Calu3 (cell line): Measurements from ENCODE around the gene SF3A1. TPM values are rescaled to one million over a fixed set of nuclear protein-coding genes. Genes with fewer than 3 reads are reported as not detected.
A peak's percentile ranks its signal among the peaks of the same experiment; 100 is the strongest.

Experiments
- Bru-seq: library from RNA; stranded (reverse); fragments of 400-500 nt; gene quantifications from one replicate; lab custom pipeline; 2021; lab: Mats Ljungman, UMichigan
- BruChase-seq, 2 experiments: library from RNA; stranded (reverse); fragments of 400-500 nt; gene quantifications; one replicate each; lab custom pipeline; 2021; lab: Mats Ljungman, UMichigan
- BruUV-seq: library from RNA; stranded (reverse); fragments of 400-500 nt; replicated peaks from 2 replicates; lab custom pipeline; 2021; lab: Mats Ljungman, UMichigan
- CTCF ChIA-PET: fragments of 300-600 bp; sonication (Branson Sonifier 250); formaldehyde crosslinking; loops from one replicate; lab custom pipeline; 2022; ENCODE audit warnings: antibody characterized with exemption; lab: Charles Lee
- DNase-seq: peaks from one replicate; pipeline ENCODE4 v3.0.0; 2022
- H3K27ac Mint-ChIP-seq: one replicate; pipeline ENCODE4 v1.8.0; 2022; ENCODE audit warnings: mixed read lengths; ENCODE audit not compliant: unreplicated experiment
- H3K27me3 Mint-ChIP-seq: one replicate; pipeline ENCODE4 v1.8.0; 2022; ENCODE audit warnings: mixed read lengths; ENCODE audit not compliant: unreplicated experiment
- H3K36me3 Mint-ChIP-seq: one replicate; pipeline ENCODE4 v1.8.0; 2022; ENCODE audit warnings: mild to moderate bottlenecking, moderate library complexity, mixed read lengths; ENCODE audit not compliant: insufficient read depth, unreplicated experiment
- H3K4me1 Mint-ChIP-seq: one replicate; pipeline ENCODE4 v1.8.0; 2022; ENCODE audit warnings: mild to moderate bottlenecking, low read depth, mixed read lengths; ENCODE audit not compliant: unreplicated experiment
- H3K4me3 Mint-ChIP-seq: one replicate; pipeline ENCODE4 v1.8.0; 2022; ENCODE audit warnings: mild to moderate bottlenecking, low read depth, moderate library complexity, mixed read lengths; ENCODE audit not compliant: unreplicated experiment
- H3K9me3 Mint-ChIP-seq: one replicate; pipeline ENCODE4 v1.8.0; 2022; ENCODE audit warnings: low read depth, mixed read lengths; ENCODE audit not compliant: unreplicated experiment
- intact Hi-C: fragments of 100-400 bp; cut with micrococcal nuclease; formaldehyde crosslinking; loops from one replicate; pipeline ENCODE4 v1.10.0; 2022; ENCODE audit not compliant: unreplicated experiment
- long read RNA-seq: library from polyadenylated mRNA; stranded (forward); transcript quantifications from one replicate; pipeline ENCODE4 v2.0.0, GENCODE V29; 2022
- total RNA-seq: library from RNA; stranded (reverse); gene quantifications from 2 replicates; pipeline ENCODE4 v1.2.3, GENCODE V29; 2022
- TF ChIP-seq, protein P1 (sequence below): fragments of 200-600 bp; IDR thresholded peaks from one replicate; pipeline ENCODE4 v1.8.0; 2022; ENCODE audit warnings: antibody characterized with exemption; ENCODE audit not compliant: unreplicated experiment

Gene SF3A1, protein sequence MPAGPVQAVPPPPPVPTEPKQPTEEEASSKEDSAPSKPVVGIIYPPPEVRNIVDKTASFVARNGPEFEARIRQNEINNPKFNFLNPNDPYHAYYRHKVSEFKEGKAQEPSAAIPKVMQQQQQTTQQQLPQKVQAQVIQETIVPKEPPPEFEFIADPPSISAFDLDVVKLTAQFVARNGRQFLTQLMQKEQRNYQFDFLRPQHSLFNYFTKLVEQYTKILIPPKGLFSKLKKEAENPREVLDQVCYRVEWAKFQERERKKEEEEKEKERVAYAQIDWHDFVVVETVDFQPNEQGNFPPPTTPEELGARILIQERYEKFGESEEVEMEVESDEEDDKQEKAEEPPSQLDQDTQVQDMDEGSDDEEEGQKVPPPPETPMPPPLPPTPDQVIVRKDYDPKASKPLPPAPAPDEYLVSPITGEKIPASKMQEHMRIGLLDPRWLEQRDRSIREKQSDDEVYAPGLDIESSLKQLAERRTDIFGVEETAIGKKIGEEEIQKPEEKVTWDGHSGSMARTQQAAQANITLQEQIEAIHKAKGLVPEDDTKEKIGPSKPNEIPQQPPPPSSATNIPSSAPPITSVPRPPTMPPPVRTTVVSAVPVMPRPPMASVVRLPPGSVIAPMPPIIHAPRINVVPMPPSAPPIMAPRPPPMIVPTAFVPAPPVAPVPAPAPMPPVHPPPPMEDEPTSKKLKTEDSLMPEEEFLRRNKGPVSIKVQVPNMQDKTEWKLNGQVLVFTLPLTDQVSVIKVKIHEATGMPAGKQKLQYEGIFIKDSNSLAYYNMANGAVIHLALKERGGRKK
- 181 and 197 TPM in 2 replicates for total RNA-seq
- percentile 83 among the genes with signal in this experiment for Bru-seq, nascent RNA
- BruChase-seq, experiment 1, labeled RNA remaining after a 6-hour chase = percentile 94 among the genes with signal in this experiment
- percentile 88 among the genes with signal in this experiment for BruChase-seq, experiment 2, labeled RNA remaining after a 2-hour chase
- long read RNA-seq, full-length matches to known transcripts = 42 of 94 reads
- long read RNA-seq, partial matches to known transcripts = 13 of 94 reads
- long read RNA-seq, other reads (novel, unspliced or antisense) = 39 of 94 reads

DNA sequence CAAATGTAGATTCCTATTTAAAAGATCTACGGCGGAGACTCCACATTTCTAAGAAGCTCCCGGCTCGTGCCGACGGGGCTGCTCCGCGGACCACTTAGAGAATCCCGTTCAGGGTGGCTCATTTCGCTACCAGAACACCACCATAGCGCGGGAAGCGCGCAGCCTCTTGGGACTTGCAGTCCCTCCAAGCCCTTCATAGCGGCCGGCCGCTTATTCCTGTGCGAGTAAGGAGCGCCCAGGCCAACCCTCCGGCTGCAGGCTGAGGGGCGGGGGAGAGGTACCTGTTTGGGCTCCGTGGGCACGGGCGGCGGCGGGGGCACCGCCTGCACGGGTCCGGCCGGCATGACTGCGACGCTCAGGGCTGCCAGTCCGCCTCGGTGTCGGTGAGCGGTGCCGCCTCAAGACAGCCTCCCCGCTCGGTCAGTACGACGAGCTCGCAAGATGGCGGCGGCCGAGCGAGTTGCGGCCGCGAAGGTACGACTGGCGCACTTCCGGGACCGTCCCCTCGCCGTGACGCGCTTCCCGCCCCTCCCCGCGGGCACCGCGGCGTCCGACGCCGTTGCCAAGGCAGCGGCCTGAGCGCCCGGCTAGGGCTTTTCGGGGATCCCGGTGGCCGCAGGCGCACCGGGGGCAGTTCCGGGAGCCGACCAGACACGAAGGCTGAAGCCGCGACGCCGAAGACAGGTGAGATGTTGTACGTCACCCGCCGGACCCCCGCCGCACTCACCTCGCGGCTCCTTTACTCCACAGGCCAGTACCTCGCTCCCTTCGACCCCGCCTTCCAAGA, at the start of gene SF3A1, which contains the start of gene CCDC157:
SF3A1 (minus strand) TSS at position 446 of the 787 bp plus-strand sequence; CDS start at position 344, 102 bp downstream.
CCDC157 (plus strand) TSS at position 559 of the 787 bp plus-strand sequence. CDS start 8,994 bp downstream, outside the sequence.
- Mint-ChIP-seq H3K36me3 (peaks cover 52% of the 10 kb centered on the region), H3K9me3 (no peaks in the 10 kb centered on the region), H3K27me3 (no peaks in the 10 kb centered on the region), H3K27ac (peak within 1 kb of the TSS; percentile 96), H3K4me3 (peak within 1 kb of the TSS; percentile 94), H3K4me1 (peaks cover 35% of the 10 kb centered on the region)
- DNase-seq = peak; percentile 92
- CTCF ChIA-PET = interaction anchor here (0.6 to 1.8 kb wide), 6 partner anchors 18 to 93 kb away, joined by 3 to 10 read pairs (median 4); no protein-coding TSS in a partner anchor
- no TSS peak for BruUV-seq
- intact Hi-C loops = no loop called here
- TF ChIP-seq, protein P1, sequence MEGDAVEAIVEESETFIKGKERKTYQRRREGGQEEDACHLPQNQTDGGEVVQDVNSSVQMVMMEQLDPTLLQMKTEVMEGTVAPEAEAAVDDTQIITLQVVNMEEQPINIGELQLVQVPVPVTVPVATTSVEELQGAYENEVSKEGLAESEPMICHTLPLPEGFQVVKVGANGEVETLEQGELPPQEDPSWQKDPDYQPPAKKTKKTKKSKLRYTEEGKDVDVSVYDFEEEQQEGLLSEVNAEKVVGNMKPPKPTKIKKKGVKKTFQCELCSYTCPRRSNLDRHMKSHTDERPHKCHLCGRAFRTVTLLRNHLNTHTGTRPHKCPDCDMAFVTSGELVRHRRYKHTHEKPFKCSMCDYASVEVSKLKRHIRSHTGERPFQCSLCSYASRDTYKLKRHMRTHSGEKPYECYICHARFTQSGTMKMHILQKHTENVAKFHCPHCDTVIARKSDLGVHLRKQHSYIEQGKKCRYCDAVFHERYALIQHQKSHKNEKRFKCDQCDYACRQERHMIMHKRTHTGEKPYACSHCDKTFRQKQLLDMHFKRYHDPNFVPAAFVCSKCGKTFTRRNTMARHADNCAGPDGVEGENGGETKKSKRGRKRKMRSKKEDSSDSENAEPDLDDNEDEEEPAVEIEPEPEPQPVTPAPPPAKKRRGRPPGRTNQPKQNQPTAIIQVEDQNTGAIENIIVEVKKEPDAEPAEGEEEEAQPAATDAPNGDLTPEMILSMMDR = no peak

DNA sequence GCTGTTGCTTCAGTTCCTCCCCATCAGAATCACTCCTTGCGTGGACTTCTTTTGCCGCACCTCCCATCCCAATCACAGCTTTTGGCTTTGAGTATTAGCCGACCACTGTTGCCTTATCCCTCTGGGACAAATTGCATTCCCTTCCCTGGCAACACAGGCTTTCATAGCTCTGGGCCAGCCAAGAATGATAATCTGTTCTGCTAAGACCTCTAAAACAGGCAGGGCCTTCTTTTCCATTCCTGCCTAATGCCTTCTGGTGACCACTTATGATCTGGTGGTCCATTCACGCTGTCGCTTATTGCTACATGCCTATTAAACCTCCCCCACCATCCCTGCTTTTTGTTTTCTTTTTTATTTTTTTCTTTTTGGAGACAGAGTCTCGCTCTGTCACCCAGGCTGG, 49.7 kb upstream of the SF3A1 start:
- CTCF ChIA-PET = no interaction called here
- DNase-seq = no peak
- no peaks in the 10 kb centered on the region for H3K27me3 Mint-ChIP-seq
- peaks cover 47% of the 10 kb centered on the region for H3K36me3 Mint-ChIP-seq
- H3K9me3 Mint-ChIP-seq = no peaks in the 10 kb centered on the region
- intact Hi-C loops = no loop called here
- no peak overlapping the region for H3K27ac Mint-ChIP-seq
- TF ChIP-seq, protein P1 = no peak
- no TSS peak for BruUV-seq
- no peaks in the 10 kb centered on the region for H3K4me1 Mint-ChIP-seq
- no peak overlapping the region for H3K4me3 Mint-ChIP-seq

DNA sequence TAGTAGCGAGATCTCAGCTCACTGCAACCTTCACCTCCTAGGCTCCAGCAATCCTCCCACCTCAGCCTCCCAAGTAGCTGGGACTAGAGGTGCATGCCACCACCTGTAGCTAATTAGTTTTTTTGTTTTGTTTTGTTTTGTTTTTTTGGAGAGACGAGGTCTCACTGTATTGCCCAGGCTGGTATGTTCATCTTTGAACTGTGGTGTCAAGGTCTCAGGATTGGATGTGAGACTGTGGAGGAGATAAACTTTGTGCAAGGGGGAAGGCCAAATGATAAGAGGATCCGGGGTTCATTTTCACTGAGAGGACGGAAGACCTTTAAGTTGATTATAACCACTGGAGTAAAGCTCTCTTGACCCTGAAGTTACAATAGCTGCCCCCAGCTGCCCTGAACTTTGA, 49.0 kb upstream of the SF3A1 start:
- CTCF ChIA-PET = no interaction called here
- Mint-ChIP-seq H3K36me3 (peaks cover 41% of the 10 kb centered on the region), H3K4me1 (no peaks in the 10 kb centered on the region), H3K9me3 (no peaks in the 10 kb centered on the region), H3K27ac (no peak overlapping the region), H3K4me3 (no peak overlapping the region), H3K27me3 (no peaks in the 10 kb centered on the region)
- BruUV-seq = no TSS peak
- TF ChIP-seq, protein P1 = no peak
- intact Hi-C loops = no loop called here
- no peak for DNase-seq
